SK-N-MC (cell line): ENCODE results near the gene GSG1L.

Experiments used
- EZH2 ChIP-seq: fragments of 200-600 bp; sonication (generic); IDR thresholded peaks from one replicate; pipeline ENCODE4 v1.6.1; 2017; ENCODE audit warnings: antibody characterized with exemption
- FOXP2 ChIP-seq: optimal IDR thresholded peaks from 2 replicates; pipeline ENCODE3; 2011; ENCODE audit warnings: mild to moderate bottlenecking, moderate library complexity; ENCODE audit not compliant: insufficient read depth; ENCODE audit errors: extremely low read length, control extremely low read depth
- POLR2AphosphoS5 ChIP-seq: IDR thresholded peaks from 2 replicates; pipeline ENCODE4 v1.6.1; 2012; ENCODE audit warnings: mild to moderate bottlenecking, low read depth, low read length, borderline replicate concordance

DNA sequence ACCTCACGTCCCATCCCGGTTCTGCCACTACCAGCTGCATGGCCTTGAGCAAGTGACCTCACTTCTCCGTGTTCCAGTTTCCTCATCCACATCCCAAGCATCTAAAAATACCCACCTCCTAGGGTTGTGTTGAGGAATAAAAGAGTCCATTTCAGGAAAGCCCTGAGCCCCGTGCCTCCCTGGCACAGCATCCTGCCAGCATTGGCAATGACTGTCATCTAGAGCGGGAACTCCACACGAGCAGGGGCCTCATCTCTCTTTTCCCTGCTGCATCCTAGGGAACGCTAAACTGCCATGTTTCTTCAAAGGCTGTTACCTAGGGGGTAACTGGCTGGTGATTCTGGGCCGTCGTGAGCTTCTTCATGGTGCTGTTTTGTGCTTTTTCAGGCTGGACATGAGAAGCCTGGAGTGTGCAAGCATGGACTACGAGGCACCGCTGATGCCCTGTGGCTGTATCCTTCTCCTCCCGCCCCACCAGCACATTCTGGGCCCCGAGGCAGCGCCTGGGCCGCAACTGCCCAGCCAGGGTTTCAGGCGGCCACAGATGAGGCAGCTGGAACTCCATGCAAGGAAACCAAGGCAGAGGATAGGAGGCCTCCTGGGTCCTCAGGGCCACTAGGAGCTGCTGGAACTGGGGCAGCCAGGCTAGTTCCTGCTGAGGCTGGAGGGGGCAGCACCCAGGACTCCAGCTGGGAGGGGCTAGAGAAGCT is 292.2 kb downstream of the GSG1L start:
- TF ChIP-seq EZH2 = no peak
- TF ChIP-seq POLR2AphosphoS5 = no peak
- TF ChIP-seq FOXP2 = no peak
